Stimulated activated CD4-positive, alpha-beta T cell treated with anti-CD3 and anti-CD28 coated beads, Interleukin-1b, Interleukin-23, amount 100 ng/mL, for 1 hour (primary cell): ENCODE data around the gene SBNO1.
"Not testable (repeated sequence)": the region's sequence is repeated elsewhere in the genome, so short reads cannot be mapped to it uniquely, and the experiment has no call there.

Source experiments
- DNase-seq, 2 donors: peaks; one replicate each; pipeline ENCODE4 v3.0.0-alpha.2; 2020; ENCODE audit warnings: low read depth in 2 of 2

Gene SBNO1

DNA sequence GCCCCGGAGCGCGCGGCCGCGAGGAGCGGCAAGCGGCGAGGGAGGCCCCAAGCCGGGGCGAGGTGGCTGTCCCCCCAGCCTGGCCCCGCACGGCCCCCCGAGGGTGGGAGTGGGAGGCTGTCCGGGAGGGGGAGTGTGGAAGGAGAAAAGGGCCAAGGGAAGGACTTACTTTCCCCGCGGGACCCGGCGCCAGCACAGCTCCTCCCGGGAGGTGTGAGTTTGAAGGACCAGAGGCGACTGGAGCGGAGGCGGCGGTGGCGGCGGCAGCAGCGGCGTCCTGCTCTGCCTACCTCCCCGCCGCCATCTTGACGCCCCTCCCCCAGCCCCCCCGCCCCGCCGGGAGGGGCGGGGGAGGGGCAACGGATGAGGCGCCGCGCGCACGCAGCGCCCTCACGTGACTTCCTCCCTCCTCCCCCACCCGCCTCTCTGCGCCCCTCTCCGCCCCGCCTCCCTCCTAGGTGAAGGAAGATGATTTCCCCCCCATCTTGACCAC is at the start of gene SBNO1:
TSS of gene SBNO1 (minus strand) at position 316 of the 493 bp plus-strand sequence. CDS start 14,406 bp downstream, outside the sequence.
- peak; percentile 85 to 86 for DNase-seq

DNA sequence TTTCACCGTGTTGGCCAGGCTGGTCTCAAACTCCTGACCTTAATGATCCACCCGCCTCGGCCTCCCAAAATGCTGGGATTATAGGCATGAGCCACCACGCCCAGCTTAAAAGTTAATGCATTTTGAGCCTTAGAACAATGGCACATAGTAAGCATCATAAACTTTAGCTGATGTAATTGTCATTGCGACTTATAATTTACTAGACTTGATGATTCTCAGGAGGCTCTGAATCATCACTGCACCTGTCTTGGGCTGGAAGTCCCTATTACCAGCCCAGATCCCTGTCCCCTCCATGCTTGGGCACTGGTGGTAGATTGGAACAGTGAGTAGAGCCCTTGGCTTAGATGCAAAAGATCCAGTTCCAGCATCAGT is 45.4 kb upstream of the SBNO1 start:
- DNase-seq: no peak

GRCh38 chr12:123409284-123410040 is 44.8 kb upstream of the SBNO1 start:
- DNase-seq: not testable (repeated sequence)

DNA sequence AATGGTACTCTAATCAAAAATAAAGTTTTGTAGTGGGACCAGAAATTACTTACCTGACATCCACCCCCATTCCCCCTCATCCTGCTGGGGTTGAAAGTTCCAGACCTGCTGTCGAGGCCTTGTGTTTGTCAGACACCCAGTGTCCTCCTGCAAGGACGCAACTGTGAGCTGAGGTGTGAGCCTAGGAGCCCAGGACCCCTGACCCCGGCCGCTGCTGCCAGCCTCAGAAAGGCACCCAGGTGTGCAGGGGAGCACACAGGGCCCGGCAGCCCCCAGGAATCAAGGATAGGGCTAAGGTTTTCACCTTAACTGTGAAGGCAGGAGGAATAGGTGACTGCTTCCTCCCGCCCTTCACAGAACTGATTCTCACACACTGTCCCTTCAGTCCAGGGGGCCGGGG is 44.0 kb upstream of the SBNO1 start:
- not testable (repeated sequence) for DNase-seq

DNA sequence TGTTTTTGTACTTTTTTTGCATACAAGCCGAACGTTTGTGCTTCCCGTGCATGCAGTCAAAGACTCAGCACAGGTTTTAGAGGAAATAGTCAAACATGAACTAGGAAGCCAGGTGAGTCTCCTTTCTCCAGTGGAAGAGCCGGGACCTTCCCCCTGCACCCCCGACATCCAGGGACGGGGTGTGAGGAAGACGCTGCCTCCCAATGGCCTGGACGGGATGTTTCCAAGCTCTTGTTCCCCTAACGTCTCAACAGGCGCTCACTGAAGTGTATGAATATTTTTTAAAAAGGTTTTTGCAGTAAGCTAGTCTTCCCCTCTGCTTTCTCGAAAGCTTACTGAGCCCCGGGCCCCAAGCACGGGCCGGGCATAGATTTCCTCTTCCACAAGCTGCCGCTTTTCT is 43.3 kb upstream of the SBNO1 start:
- not testable (repeated sequence) for DNase-seq

DNA sequence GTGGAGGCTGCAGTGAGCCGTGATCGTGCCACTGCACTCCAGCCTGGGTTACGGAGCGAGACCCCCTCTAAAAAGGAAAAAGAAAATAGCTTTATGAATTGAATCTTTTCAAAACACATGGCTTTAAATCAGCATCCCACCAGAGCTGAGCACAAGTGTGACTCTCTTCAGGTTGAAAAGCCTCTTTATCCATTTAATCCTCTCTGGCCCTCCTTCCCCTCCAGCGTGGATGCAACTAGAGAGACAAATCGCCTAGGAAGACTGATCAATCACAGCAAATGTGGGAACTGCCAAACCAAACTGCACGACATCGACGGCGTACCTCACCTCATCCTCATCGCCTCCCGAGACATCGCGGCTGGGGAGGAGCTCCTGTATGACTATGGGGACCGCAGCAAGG is 42.6 kb upstream of the SBNO1 start:
- not testable (repeated sequence) for DNase-seq

DNA sequence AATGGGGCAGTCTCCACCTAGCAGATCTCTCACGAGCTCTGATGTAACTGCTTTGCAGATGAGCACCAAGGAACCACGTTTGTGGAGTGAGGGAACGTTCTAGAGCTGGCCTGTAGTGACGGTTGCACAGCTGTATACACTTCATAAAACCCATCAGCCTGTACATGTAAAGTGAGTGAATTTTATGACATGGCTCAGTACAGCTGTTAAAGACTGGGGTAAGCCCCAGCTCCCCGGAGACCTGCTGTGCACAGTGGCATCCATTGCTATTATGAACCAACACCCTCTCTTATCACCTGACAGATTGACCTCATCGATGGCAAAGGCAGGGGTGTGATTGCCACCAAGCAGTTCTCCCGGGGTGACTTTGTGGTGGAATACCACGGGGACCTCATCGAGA is 39.9 kb upstream of the SBNO1 start:
- no peak for DNase-seq

DNA sequence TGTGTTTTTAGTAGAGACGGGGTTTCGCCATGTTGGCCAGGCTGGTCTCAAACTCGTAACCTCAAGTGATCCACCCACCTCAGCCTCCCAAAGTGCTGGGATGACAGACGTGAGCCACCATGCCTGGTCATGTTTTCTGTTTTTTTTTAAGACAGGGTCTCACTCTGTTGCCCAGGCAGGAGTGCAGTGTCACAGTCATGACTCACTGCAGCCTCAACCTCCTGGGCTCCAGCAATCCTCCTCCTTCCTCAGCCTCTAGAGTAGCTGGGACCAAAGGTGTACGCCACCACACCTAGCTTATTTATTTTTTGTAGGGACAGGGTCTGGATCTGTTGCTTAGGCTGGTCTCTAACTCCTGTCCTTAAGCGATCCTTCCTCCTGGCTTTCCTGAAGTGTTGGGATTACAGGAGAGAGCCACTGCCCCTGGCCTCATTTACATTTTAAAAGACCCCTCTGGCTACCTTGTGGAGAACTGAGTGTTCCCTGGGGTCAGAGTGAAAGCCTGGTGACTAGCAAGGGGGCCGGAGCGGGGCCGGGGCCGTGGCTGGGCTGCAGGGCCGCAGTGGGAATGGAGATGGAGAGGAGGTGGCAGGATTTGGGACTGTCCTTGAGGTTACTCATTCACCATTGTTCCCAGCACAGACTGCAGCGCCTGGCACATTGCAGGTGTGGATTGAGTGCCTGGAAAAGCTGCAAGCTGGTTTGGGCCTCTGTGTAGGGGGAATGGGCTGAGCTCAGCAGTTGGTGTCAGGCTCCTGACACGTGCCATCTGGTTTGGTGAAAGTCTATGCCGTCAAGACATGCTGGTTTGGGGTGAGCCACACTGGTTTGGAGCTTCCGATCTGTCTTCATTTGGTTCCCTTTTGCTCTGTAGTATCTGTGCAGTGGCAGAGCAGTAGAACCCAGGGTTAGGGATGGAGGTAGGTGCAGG is 37.4 kb upstream of the SBNO1 start:
- no peak for DNase-seq

- no peak for DNase-seq
Measured at GRCh38 chr12:123399255-123399617, 34.6 kb upstream of the SBNO1 start.

DNA sequence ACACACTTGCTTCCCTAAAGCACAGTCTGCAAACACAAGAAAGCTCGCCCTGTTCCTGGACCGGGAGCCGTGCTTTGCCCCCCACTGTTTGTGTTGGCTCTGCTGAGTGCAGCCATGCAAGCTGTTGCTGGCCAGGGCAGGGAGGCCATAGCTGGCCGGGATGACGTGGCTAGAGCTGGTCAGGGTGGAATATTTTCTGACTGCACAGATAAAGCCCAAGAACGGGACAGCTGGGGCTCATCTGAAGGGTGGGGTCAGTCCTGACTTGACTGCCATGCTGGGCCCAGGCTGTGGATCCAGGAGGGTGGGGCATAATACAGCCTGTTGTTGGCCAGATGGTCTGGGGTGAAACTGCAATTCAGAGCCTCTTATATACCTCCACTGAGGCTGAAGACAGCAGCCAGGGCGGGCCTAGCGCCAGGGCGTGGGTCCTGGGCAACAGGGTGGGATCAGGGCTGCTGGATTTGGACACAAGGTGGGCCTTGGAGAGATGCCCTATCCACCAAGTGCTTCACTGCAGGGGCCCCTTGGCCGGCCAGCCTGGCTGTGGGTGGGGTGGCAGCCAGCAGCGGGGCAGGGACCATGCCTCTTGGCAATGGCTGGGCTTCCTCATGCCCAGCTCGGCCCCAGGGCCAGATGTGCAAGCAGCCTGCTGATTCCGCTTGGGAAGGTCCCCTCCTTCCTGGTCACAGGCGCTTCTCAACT is 34.1 kb upstream of the SBNO1 start:
- no peak for DNase-seq

GRCh38 chr12:123398177-123398549 is 33.5 kb upstream of the SBNO1 start:
- no peak for DNase-seq

DNA sequence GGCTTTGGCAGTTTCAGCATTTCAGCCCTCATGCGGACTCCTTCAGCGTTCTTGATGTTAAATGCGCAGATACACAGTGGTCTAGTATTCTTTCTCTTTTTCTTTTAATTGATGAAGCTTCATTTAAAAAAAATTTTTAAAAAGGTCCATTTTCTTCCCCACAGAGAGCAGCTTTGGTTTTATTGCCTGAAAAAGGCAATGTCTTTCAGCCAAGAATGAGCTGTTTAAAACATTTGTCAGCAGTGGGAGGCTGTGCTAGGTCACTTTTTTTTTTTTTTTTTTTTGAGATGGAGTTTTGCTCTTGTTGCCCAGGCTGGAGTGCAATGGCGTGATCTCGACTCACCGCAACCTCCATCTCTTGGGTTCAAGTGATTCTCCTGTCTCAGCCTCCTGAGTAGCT is 32.8 kb upstream of the SBNO1 start:
- DNase-seq: no peak

GRCh38 chr12:123396954-123397353 is 32.3 kb upstream of the SBNO1 start:
- DNase-seq: no peak

- no peak for DNase-seq
Measured at GRCh38 chr12:123396543-123396942, 31.9 kb upstream of the SBNO1 start.

DNA sequence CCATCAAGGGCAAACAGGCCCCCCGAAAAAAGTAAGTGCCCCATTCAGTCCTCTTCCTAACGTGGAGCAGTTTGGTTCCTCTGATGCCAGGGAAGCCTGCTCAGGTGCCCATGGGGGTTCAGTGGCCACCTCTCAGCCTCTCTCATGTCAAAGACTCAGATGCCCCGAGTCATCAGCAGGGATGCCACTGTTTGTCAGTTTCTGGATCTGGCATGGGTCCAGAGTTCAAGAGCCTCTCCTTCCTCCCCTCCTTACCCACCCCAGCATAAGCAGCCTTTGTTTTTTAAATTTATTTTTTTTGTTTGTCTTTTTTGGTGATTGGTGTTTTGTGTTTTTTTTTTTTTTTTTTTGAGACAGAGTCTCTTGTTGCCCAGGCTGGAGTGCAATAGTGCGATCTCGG is 30.6 kb upstream of the SBNO1 start:
- DNase-seq: no peak

DNA sequence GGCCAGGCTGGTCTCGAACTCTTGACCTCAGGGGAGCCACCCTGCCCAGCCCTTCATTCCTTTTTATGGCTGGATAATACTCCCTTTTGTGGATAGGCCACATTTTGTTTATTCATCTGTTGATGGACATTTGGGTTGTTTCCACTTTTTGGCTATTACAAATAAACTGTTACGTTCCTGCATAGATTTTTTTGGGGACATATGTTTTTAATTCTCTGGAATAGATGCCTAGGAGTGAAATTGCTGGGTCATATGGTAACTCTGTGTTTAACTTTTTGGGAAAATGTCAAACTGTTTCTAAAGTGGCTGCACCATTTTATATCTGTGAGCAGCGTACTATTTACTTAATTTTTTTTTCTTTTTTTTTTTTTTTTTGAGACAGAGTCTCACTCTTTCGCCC is 29.1 kb upstream of the SBNO1 start:
- DNase-seq: no peak

DNA sequence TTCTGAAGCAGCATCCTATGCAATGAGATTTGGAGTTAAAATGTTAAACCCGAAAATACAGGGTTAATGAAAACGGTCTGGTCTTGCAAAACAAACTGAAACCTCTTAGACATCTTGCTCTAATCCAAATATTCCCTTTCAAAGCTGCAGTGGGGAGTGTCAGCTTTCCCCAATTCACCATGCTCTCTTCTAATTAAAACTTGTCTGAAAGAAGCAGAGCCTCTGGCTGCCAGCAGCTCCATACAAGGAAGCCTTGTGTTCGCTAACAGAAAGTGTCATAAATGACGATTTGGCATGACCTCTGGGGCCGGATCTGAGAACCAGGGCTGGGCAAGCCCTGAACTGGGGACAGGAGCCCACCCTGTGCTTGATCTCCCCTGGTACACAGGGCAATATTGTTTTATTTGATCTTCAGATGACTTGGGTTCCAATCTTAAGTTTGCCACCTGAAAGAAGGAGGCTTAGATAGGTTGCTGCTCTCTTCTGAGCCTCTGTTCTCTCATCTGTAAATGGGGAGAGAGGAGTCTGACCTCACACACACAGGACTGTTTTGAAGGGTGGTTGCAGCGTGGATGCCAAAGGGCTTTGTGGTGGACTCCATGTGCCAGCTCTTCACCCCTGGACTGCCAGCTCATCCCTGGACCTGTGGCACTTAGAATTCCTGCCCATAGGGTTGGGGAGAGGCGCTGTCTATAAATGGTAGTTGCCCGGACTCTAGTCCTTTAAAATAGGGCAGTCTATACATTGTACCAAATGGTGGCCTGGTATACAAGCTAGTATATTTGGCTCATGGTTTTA is 27.1 kb upstream of the SBNO1 start:
- DNase-seq: no peak

DNA sequence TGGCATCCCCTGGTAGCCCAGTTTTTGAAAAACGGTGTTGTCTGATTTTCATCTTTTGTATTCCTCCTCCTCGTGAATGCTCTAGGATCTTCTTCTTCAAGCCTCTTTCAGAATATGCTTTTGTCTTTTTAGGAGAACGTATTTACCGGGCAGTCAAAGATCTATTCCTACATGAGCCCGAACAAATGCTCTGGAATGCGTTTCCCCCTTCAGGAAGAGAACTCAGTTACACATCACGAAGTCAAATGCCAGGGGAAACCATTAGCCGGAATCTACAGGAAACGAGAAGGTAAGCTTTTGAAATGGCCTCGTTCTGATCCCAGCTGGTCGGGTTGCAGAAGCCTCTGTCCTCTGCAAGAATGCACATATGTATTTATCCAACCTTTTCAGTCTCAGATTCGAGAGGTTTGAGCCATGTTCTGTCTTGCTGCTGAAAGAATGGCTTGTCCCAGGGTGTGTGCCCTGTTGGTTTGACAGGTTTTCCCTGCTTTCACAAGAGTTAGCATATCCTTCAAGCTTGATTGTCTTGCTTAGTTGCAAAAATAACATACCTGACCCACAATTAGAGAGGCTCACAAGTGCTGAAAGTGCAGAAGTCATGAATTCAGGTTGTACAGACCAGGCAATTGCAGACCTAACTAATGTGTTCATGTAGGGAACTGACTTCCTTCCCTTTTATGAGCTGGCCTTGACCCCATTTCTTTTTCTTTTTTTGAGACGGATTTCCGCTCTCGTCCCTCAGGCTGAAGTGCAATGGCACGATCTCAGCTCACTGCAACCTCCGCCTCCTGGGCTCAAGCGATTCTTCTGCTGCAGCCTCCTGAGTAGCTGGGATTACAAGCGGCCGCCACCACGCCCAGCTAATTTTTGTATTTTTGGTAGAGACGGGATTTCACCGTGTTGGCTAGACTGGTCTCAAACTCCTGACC is 26.1 kb upstream of the SBNO1 start:
- no peak for DNase-seq

DNA sequence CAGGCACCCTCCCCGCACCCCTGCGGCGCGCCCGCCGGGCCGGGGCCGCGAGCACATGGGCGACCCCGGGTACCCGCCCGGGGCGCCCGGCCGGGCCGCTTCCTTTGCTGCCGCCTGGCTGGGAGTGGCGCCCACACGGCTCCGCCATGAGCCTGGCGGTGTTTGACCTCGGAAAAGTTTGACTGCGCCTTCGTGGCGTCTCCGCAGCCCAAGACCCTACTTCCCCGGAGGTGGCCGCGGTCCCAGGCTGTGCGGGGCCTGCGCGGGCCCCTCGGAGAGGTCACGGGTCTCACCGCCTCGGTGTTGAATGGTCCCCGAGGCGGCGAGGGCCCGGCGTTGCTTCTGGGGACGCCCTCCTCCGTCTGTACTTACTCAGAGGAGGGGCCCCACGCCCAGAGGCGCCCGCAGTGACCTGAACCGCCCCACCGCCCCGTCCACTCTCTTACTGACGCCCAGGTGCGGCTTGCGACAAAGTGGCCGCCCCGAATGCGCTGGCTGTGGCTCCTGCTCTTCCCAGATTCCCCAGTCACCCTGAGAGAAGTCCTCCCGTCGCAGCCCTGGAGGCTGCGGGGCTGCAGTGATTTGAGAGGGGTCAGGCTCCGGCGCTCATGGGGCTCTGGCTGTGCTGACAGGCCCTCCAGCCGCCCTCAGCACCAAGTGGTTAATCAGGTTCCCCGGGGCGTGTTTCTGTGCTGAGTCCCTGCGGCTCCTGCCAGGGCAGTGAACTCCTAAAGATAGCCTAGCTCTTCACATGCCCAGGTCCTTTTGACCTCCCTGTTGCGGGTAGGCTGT is 25.1 kb upstream of the SBNO1 start:
- no peak for DNase-seq
